ENCODE data around the gene RPSA.
"Not testable (repeated sequence)": the region's sequence is repeated elsewhere in the genome, so short reads cannot be mapped to it uniquely, and the experiment has no call there.

RPSA gene

GRCh38 chr3:39406368-39407258 lies at the start of gene RPSA:
Gene RPSA, plus strand, starts transcription at chr3:39406720. Its CDS starts 934 bp downstream, at chr3:39407654.
- peak within 1 kb of the TSS; percentile 88 for H3K4me3 ChIP-seq (ENCODE audit: low read depth, low read length)

GRCh38 chr3:39358333-39358732 lies 48.2 kb upstream of the RPSA start:
- no peak overlapping the region for H3K4me3 ChIP-seq (ENCODE audit: low read depth, low read length)

GRCh38 chr3:39361252-39361927 lies 45.1 kb upstream of the RPSA start:
- no peak overlapping the region for H3K4me3 ChIP-seq (ENCODE audit: low read depth, low read length)

- H3K4me3 ChIP-seq (ENCODE audit: low read depth, low read length) = no peak overlapping the region
Measured at GRCh38 chr3:39362192-39362591, 44.3 kb upstream of the RPSA start.

GRCh38 chr3:39362812-39363211 lies 43.7 kb upstream of the RPSA start:
- no peak overlapping the region for H3K4me3 ChIP-seq (ENCODE audit: low read depth, low read length)

- H3K4me3 ChIP-seq (ENCODE audit: low read depth, low read length) = not testable (repeated sequence)
Measured at GRCh38 chr3:39370450-39370849, 36.1 kb upstream of the RPSA start.

GRCh38 chr3:39372833-39373232 lies 33.7 kb upstream of the RPSA start:
- H3K4me3 ChIP-seq (ENCODE audit: low read depth, low read length) = no peak overlapping the region

- no peak overlapping the region for H3K4me3 ChIP-seq (ENCODE audit: low read depth, low read length)
Measured at GRCh38 chr3:39376959-39377634, 29.4 kb upstream of the RPSA start.

GRCh38 chr3:39378088-39378487 lies 28.4 kb upstream of the RPSA start:
- no peak overlapping the region for H3K4me3 ChIP-seq (ENCODE audit: low read depth, low read length)

GRCh38 chr3:39378957-39379777 lies 27.4 kb upstream of the RPSA start:
- no peak overlapping the region for H3K4me3 ChIP-seq (ENCODE audit: low read depth, low read length)

- no peak overlapping the region for H3K4me3 ChIP-seq (ENCODE audit: low read depth, low read length)
Measured at GRCh38 chr3:39379778-39380155, 26.8 kb upstream of the RPSA start.

- no peak overlapping the region for H3K4me3 ChIP-seq (ENCODE audit: low read depth, low read length)
Measured at GRCh38 chr3:39381432-39381831, 25.1 kb upstream of the RPSA start.

GRCh38 chr3:39383045-39383880 lies 23.3 kb upstream of the RPSA start, which contains the start of gene SLC25A38:
Gene SLC25A38, plus strand, starts transcription at chr3:39383370. Its CDS starts 355 bp downstream, at chr3:39383725.
- H3K4me3 ChIP-seq (ENCODE audit: low read depth, low read length) = peak within 1 kb of the TSS; percentile 83

GRCh38 chr3:39383881-39384664 lies 22.4 kb upstream of the RPSA start:
- H3K4me3 ChIP-seq (ENCODE audit: low read depth, low read length) = peak overlapping the region; percentile 83

GRCh38 chr3:39384665-39385000 lies 21.9 kb upstream of the RPSA start:
- peak overlapping the region; percentile 36 for H3K4me3 ChIP-seq (ENCODE audit: low read depth, low read length)

GRCh38 chr3:39385456-39386090 lies 20.9 kb upstream of the RPSA start:
- no peak overlapping the region for H3K4me3 ChIP-seq (ENCODE audit: low read depth, low read length)

- no peak overlapping the region for H3K4me3 ChIP-seq (ENCODE audit: low read depth, low read length)
Measured at GRCh38 chr3:39386318-39386717, 20.2 kb upstream of the RPSA start.

- no peak overlapping the region for H3K4me3 ChIP-seq (ENCODE audit: low read depth, low read length)
Measured at GRCh38 chr3:39387411-39387975, 19.0 kb upstream of the RPSA start.

Measured in iPS-11a (cell line).